SK-N-SH treated with all-trans-retinoic acid at 6 μM for 48 hours (cell line): Measurements from ENCODE around the gene RBM18.

Source experiments
- ARNTL ChIP-seq: fragments of 450-650 bp; formaldehyde crosslinking; IDR thresholded peaks from 2 replicates; pipeline ENCODE4 v1.5.0; 2020; ENCODE audit warnings: low read depth, mild to moderate bottlenecking, moderate library complexity, borderline replicate concordance
- CSDC2 ChIP-seq: fragments of 250-450 bp; sonication (Bioruptor Pico); IDR thresholded peaks from 2 replicates; pipeline ENCODE4 v1.5.0; 2020; ENCODE audit warnings: mild to moderate bottlenecking, moderate library complexity
- PPARA ChIP-seq: fragments of 250-450 bp; sonication (Bioruptor Pico); IDR thresholded peaks from 2 replicates; pipeline ENCODE4 v1.5.0; 2020; ENCODE audit warnings: mild to moderate bottlenecking, borderline replicate concordance
- RARB ChIP-seq: fragments of 250-450 bp; sonication (Bioruptor Pico); IDR thresholded peaks from 2 replicates; pipeline ENCODE4 v1.8.0; 2021; ENCODE audit warnings: mild to moderate bottlenecking, moderate library complexity
- SNAI2 ChIP-seq: fragments of 250-450 bp; sonication (Bioruptor Pico); IDR thresholded peaks from 2 replicates; pipeline ENCODE4 v1.5.0; 2020; ENCODE audit warnings: mild to moderate bottlenecking, moderate library complexity
- TCF4 ChIP-seq: fragments of 250-450 bp; sonication (Bioruptor Pico); IDR thresholded peaks from 2 replicates; pipeline ENCODE4 v1.8.0; 2021; ENCODE audit warnings: mild to moderate bottlenecking, moderate library complexity, borderline replicate concordance
- ZFP3 ChIP-seq: fragments of 250-450 bp; sonication (Bioruptor Pico); IDR thresholded peaks from 2 replicates; pipeline ENCODE4 v1.5.0; 2020; ENCODE audit warnings: mild to moderate bottlenecking, moderate library complexity
- ZNF8 ChIP-seq: fragments of 450-650 bp; formaldehyde crosslinking; IDR thresholded peaks from 2 replicates; pipeline ENCODE4 v1.5.0; 2020; ENCODE audit warnings: mild to moderate bottlenecking, moderate library complexity
- TF ChIP-seq, protein P1 (sequence below): fragments of 250-450 bp; sonication (Bioruptor Pico); IDR thresholded peaks from 2 replicates; pipeline ENCODE4 v1.8.0; 2020; ENCODE audit warnings: mild to moderate bottlenecking, moderate library complexity, borderline replicate concordance
- TF ChIP-seq, protein P2 (sequence below): fragments of 250-450 bp; sonication (Bioruptor Pico); IDR thresholded peaks from 2 replicates; pipeline ENCODE4 v1.5.0; 2020; ENCODE audit warnings: mild to moderate bottlenecking, moderate library complexity

DNA sequence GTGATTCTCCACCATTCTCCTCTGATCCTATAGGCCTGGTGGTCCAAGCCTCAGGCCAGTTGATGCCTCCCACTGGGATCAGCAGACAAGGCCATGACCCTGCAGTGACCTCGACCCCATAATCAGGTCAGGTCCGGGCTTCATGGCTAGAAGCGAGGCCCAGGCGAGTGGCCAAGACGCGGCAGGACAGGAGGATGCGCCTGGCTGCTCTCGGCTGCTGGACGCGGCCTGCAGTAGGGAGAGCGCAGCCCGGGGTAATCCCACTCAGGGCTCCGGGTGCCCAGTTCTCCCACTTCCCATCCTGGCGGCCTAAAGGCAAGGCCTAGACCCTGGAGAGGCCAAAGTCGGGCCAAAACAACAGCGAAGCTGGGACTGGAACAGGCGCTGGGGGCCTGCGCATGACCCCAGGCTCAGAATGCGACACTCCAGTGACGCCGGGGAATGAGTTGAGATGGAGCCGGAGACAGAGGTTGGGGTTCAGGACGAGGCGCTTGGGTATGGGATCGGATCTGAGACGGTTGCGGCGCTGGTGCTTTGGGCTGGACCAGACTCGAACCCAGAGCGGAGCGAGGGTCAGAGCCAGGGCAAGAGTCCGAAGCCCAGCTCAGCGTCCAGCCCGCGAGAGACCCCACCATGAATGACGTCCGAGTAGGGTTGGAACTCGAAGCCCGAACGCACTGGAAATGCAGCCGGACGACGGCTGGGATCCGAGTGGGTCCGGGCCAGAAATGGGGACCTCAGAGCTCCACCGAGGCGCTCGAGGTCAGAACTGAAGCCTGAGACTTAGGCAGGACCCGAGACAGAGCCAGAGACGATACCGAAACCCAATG, 39.1 kb downstream of the RBM18 start:
- no peak for TF ChIP-seq PPARA
- TF ChIP-seq CSDC2 (CRISPR knock-in tag), result no peak
- TF ChIP-seq ZFP3 (CRISPR knock-in tag), result no peak
- TF ChIP-seq RARB (CRISPR knock-in tag), result no peak
- TF ChIP-seq, protein P1, sequence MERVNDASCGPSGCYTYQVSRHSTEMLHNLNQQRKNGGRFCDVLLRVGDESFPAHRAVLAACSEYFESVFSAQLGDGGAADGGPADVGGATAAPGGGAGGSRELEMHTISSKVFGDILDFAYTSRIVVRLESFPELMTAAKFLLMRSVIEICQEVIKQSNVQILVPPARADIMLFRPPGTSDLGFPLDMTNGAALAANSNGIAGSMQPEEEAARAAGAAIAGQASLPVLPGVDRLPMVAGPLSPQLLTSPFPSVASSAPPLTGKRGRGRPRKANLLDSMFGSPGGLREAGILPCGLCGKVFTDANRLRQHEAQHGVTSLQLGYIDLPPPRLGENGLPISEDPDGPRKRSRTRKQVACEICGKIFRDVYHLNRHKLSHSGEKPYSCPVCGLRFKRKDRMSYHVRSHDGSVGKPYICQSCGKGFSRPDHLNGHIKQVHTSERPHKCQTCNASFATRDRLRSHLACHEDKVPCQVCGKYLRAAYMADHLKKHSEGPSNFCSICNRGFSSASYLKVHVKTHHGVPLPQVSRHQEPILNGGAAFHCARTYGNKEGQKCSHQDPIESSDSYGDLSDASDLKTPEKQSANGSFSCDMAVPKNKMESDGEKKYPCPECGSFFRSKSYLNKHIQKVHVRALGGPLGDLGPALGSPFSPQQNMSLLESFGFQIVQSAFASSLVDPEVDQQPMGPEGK (CRISPR knock-in tag), result no peak
- no peak for TF ChIP-seq SNAI2
- no peak for TF ChIP-seq ZNF8 (CRISPR knock-in tag)
- no peak for TF ChIP-seq TCF4 (CRISPR knock-in tag)
- no peak for TF ChIP-seq ARNTL
- TF ChIP-seq, protein P2, sequence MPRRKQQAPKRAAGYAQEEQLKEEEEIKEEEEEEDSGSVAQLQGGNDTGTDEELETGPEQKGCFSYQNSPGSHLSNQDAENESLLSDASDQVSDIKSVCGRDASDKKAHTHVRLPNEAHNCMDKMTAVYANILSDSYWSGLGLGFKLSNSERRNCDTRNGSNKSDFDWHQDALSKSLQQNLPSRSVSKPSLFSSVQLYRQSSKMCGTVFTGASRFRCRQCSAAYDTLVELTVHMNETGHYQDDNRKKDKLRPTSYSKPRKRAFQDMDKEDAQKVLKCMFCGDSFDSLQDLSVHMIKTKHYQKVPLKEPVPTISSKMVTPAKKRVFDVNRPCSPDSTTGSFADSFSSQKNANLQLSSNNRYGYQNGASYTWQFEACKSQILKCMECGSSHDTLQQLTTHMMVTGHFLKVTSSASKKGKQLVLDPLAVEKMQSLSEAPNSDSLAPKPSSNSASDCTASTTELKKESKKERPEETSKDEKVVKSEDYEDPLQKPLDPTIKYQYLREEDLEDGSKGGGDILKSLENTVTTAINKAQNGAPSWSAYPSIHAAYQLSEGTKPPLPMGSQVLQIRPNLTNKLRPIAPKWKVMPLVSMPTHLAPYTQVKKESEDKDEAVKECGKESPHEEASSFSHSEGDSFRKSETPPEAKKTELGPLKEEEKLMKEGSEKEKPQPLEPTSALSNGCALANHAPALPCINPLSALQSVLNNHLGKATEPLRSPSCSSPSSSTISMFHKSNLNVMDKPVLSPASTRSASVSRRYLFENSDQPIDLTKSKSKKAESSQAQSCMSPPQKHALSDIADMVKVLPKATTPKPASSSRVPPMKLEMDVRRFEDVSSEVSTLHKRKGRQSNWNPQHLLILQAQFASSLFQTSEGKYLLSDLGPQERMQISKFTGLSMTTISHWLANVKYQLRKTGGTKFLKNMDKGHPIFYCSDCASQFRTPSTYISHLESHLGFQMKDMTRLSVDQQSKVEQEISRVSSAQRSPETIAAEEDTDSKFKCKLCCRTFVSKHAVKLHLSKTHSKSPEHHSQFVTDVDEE, result no peak
